ENCODE measurements around the gene SH3D19.

- no peak for TF ChIP-seq CTCF (IDR thresholded peaks at IDR 0.05)
- TF ChIP-seq POLR2A (IDR thresholded peaks at IDR 0.05) = no peak
- no peak for TF ChIP-seq POLR2AphosphoS5 (IDR thresholded peaks at IDR 0.05)
Observed at GRCh38 chr4:151092488-151092887, 232.9 kb downstream of the SH3D19 start.

Data from gastroesophageal sphincter (tissue), 3 donors.